ENCODE results near the gene ESR1.

The ESR1 gene

GRCh38 chr6:152117156-152118133 is 310.0 kb downstream of the ESR1 start:
- no peak overlapping the region for H3K4me3 ChIP-seq (ENCODE audit: low read length)
- DNase-seq (ENCODE audit: low read depth), result peak; percentile 73
- no peak for TF ChIP-seq CTCF (conservative IDR thresholded peaks at IDR 0.05; ENCODE audit: low read depth, low read length)

GRCh38 chr6:152118224-152118623 is 310.7 kb downstream of the ESR1 start:
- no peak for DNase-seq (ENCODE audit: low read depth)
- no peak overlapping the region for H3K4me3 ChIP-seq (ENCODE audit: low read length)
- no peak for TF ChIP-seq CTCF (conservative IDR thresholded peaks at IDR 0.05; ENCODE audit: low read depth, low read length)

- DNase-seq (ENCODE audit: low read depth), result no peak
- no peak for TF ChIP-seq CTCF (conservative IDR thresholded peaks at IDR 0.05; ENCODE audit: low read depth, low read length)
- H3K4me3 ChIP-seq (ENCODE audit: low read length), result no peak overlapping the region
Measured at GRCh38 chr6:152118678-152119077, 311.2 kb downstream of the ESR1 start.

- no peak for DNase-seq (ENCODE audit: low read depth)
- no peak for TF ChIP-seq CTCF (conservative IDR thresholded peaks at IDR 0.05; ENCODE audit: low read depth, low read length)
- no peak overlapping the region for H3K4me3 ChIP-seq (ENCODE audit: low read length)
Measured at GRCh38 chr6:152119831-152120230, 312.3 kb downstream of the ESR1 start.

GRCh38 chr6:152121910-152122309 is 314.4 kb downstream of the ESR1 start:
- DNase-seq (ENCODE audit: low read depth), result no peak
- TF ChIP-seq CTCF (conservative IDR thresholded peaks at IDR 0.05; ENCODE audit: low read depth, low read length), result no peak
- no peak overlapping the region for H3K4me3 ChIP-seq (ENCODE audit: low read length)

GRCh38 chr6:152122434-152122833 is 315.0 kb downstream of the ESR1 start:
- no peak for TF ChIP-seq CTCF (conservative IDR thresholded peaks at IDR 0.05; ENCODE audit: low read depth, low read length)
- no peak overlapping the region for H3K4me3 ChIP-seq (ENCODE audit: low read length)
- DNase-seq (ENCODE audit: low read depth), result no peak

GRCh38 chr6:152123076-152123475 is 315.6 kb downstream of the ESR1 start:
- no peak for TF ChIP-seq CTCF (conservative IDR thresholded peaks at IDR 0.05; ENCODE audit: low read depth, low read length)
- no peak overlapping the region for H3K4me3 ChIP-seq (ENCODE audit: low read length)
- no peak for DNase-seq (ENCODE audit: low read depth)
